Measurements from ENCODE around the gene IQSEC3.
A peak's percentile ranks its signal among the peaks of the same experiment; 100 is the strongest.

- TF ChIP-seq SETDB1 (IDR thresholded peaks at IDR 0.05; ENCODE audit: insufficient read length, low read length) (no peak), ZNF596 (tag by site-specific recombination; IDR thresholded peaks at IDR 0.05) (no peak), ZNF248 (tag by site-specific recombination; IDR thresholded peaks at IDR 0.05) (no peak), ZNF561 (tag by site-specific recombination; IDR thresholded peaks at IDR 0.05; ENCODE audit: borderline replicate concordance) (no peak), ZNF776 (tag by site-specific recombination; IDR thresholded peaks at IDR 0.05; ENCODE audit: borderline replicate concordance) (no peak), ZNF473 (tag by site-specific recombination; IDR thresholded peaks at IDR 0.05) (no peak), REST (tag by site-specific recombination; IDR thresholded peaks at IDR 0.05) (no peak), ZNF280D (tag by site-specific recombination; IDR thresholded peaks at IDR 0.05) (no peak), ATF2 (tag by site-specific recombination; IDR thresholded peaks at IDR 0.05; ENCODE audit: low read depth) (peak; percentile 77), TCF7L2 (IDR thresholded peaks at IDR 0.05; ENCODE audit: borderline replicate concordance, low read depth, low read length) (no peak), ZNF138 (tag by site-specific recombination; IDR thresholded peaks at IDR 0.05; ENCODE audit: borderline replicate concordance) (no peak), CTCF (tag by site-specific recombination; IDR thresholded peaks at IDR 0.05) (no peak), ZSCAN5A (tag by site-specific recombination; IDR thresholded peaks at IDR 0.05) (no peak)
Measured at GRCh38 chr12:152440-152839, 85.9 kb downstream of the IQSEC3 start.
